Adrenal gland (tissue), 12 donors: ENCODE measurements around the gene FAM209B. TPM values are rescaled to one million over a fixed set of nuclear protein-coding genes. Genes with fewer than 3 reads are reported as not detected.

Experiments used
- DNase-seq, 7 donors: peaks; one replicate each; pipeline ENCODE4 v3.0.0-alpha.2; 2019 to 2020
- H3K27ac ChIP-seq, 5 donors: fragments of 200-600 bp; sonication (generic) in 4 of 5; 1 replicate in 3 of 5; 2 replicates in 2 of 5; pipeline versions ENCODE4 v1.5.1 to v1.8.0; 2016 to 2020; ENCODE audit warnings: mild to moderate bottlenecking in 1 of 5
- H3K27me3 ChIP-seq: fragments of 200-600 bp; 2 replicates; pipeline ENCODE4 v1.8.0; 2021
- H3K36me3 ChIP-seq, 2 donors: fragments of 200-600 bp; replicated peaks in 1 of 2; 1 replicate in 1 of 2; 2 replicates in 1 of 2; pipeline versions ENCODE4 v1.5.1 to v1.8.0; 2018 to 2022
- H3K4me1 ChIP-seq, 2 donors: fragments of 200-600 bp; replicated peaks in 1 of 2; 1 replicate in 1 of 2; 2 replicates in 1 of 2; pipeline versions ENCODE4 v1.5.1 to v1.8.0; 2018 to 2021
- H3K4me3 ChIP-seq, 4 donors: fragments of 200-600 bp; sonication (generic) in 3 of 4; one replicate each; pipeline ENCODE4 v1.5.1; 2016 to 2018
- H3K9me3 ChIP-seq, 3 donors: fragments of 200-600 bp; sonication (generic) in 1 of 3; replicated peaks in 1 of 3; 1 replicate in 2 of 3; 2 replicates in 1 of 3; pipeline versions ENCODE4 v1.5.1 to v1.8.0; 2016 to 2021
- POLR2A ChIP-seq, 2 donors: fragments of 450-650 bp; IDR thresholded peaks; one replicate each; pipeline ENCODE4 v1.6.1; 2017; ENCODE audit warnings: antibody characterized with exemption in 2 of 2, mild to moderate bottlenecking in 2 of 2, moderate library complexity in 1 of 2
- WGBS, 4 donors: extraction: QIAGEN DNeasy Blood & Tissue Kit in 2 of 4; methylation state at CpG; one replicate each; pipeline versions ENCODE4 v1.1.5 to v1.1.7; 2013 to 2017; 5-methylcytosine and 5-hydroxymethylcytosine counted together
- intact Hi-C, 2 donors: fragments of 100-400 bp; cut with DNase I; formaldehyde crosslinking; loops; one replicate each; pipeline versions ENCODE4 v1.14.1 to v1.15.0; 2022 to 2023
- polyA plus RNA-seq, 3 donors: library from polyadenylated mRNA; stranded (reverse); fragments of 200-250 nt in 2 of 3; fragments of 350-450 nt in 1 of 3; fragmentation: Illumina TruSeq in 1 of 3; extraction: RNeasy Lipid Tissue Mini Kit (QIAGEN cat#74804) in 1 of 3; gene quantifications; one replicate each; pipeline ENCODE4 v1.2.3, GENCODE V29; 2013 to 2014
- total RNA-seq, 9 donors: library from RNA; depleted of rRNA in 4 of 9; stranded (reverse); fragments of >200 nt in 4 of 9; fragments of 120-200 nt in 1 of 9; fragmentation: NEBNext Ultra II Directional in 1 of 9; extraction: Animal tissue kit (Norgen Biotek cat#: 25700) in 1 of 9; gene quantifications; one replicate each; pipeline versions ENCODE4 v1.1.0 to v1.2.4, GENCODE V29; 2013 to 2023
- TF ChIP-seq, protein P1 (sequence below), 6 experiments: fragments of 450-650 bp in 4 of 6; fragments of 200-600 bp in 2 of 6; sonication (generic) in 1 of 6; IDR thresholded peaks; 1 replicate in 5 of 6; 2 replicates in 1 of 6; pipeline versions ENCODE4 v1.5.1 to v1.8.0; 2016 to 2021; ENCODE audit warnings: antibody characterized with exemption in 6 of 6, mild to moderate bottlenecking in 2 of 6, moderate library complexity in 1 of 6
- donor health status: healthy with polysubstance abuse.
- donor health status: Bipolar disorder and iron deficiency.
- donor health status: DM: yes; HTN: yes; CAD: no.
- donor health status: DM: no; HTN: no; CAD: no.
- donor health status: DM: no; HTN: no; CAD: no.
- donor health status: DM: yes; HTN: yes; CAD: no.

The FAM209B gene
- total and polyA plus RNA-seq, 12 donors = 0.17 to 0.80 (median 0.48) TPM; not detected in 8

DNA sequence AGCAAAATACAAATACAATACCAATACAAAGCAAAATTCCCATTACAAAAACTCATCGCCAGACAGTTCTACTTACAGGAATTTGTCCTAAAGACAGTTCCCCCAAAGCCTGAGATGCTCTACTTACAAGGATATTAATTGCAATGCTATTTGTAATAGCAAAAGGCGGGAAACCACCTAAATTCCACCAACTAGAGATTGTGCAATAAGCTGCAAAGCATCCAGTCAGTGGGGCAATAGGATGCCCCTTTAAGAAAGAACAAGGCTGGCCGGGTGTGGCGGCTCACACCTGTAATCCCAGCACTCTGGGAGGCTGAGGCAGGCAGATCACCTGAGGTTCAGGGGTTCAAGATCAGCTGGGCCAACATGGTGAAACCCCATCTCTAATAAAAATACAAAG lies 39.1 kb downstream of the FAM209B start:
- TF ChIP-seq POLR2A (IDR thresholded peaks at IDR 0.05) = no peak
- TF ChIP-seq, protein P1, sequence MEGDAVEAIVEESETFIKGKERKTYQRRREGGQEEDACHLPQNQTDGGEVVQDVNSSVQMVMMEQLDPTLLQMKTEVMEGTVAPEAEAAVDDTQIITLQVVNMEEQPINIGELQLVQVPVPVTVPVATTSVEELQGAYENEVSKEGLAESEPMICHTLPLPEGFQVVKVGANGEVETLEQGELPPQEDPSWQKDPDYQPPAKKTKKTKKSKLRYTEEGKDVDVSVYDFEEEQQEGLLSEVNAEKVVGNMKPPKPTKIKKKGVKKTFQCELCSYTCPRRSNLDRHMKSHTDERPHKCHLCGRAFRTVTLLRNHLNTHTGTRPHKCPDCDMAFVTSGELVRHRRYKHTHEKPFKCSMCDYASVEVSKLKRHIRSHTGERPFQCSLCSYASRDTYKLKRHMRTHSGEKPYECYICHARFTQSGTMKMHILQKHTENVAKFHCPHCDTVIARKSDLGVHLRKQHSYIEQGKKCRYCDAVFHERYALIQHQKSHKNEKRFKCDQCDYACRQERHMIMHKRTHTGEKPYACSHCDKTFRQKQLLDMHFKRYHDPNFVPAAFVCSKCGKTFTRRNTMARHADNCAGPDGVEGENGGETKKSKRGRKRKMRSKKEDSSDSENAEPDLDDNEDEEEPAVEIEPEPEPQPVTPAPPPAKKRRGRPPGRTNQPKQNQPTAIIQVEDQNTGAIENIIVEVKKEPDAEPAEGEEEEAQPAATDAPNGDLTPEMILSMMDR (IDR thresholded peaks at IDR 0.05) = no peak
- Histone ChIP-seq H3K36me3 (no peaks in the 10 kb centered on the region), H3K4me1 (peaks cover 4% of the 10 kb centered on the region in 2 donors), H3K9me3 (no peaks in the 10 kb centered on the region), H3K27ac (no peak overlapping the region), H3K27me3 (no peaks in the 10 kb centered on the region), H3K4me3 (no peak overlapping the region)
- WGBS, 4 donors = 77 to 94% (median 89%) methylated on average over 4 of the region's 4 CpGs
- no peak for DNase-seq
- intact Hi-C loops = no loop called here

DNA sequence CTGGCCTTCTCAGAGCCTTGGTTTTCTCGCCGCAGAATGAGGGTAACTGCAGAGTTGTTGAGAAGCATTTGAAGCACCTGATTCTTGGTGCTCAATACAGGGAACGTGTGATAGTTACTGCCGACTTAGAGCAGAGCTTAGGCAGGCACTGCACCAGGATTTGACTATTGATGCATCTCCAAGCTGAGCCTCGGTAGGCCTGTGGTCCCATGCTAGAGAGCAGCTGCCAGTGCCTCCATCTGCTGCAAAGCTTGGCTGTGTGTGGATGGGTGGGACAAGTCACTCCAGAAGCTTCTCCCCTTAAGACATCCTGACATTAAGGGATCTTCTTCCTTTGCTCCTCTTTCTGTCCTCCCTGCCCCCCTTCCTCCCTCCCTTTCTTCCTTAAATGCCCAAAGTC lies 40.9 kb downstream of the FAM209B start:
- peaks cover 4% of the 10 kb centered on the region in 2 donors for H3K4me1 ChIP-seq
- H3K9me3 ChIP-seq = no peaks in the 10 kb centered on the region
- no peak overlapping the region for H3K27ac ChIP-seq
- intact Hi-C loops = no loop called here
- DNase-seq = no peak
- H3K4me3 ChIP-seq = no peak overlapping the region
- WGBS, 4 donors = 87 to 97% (median 88%) methylated on average over 5 of the region's 5 CpGs
- peaks cover 4% of the 10 kb centered on the region for H3K27me3 ChIP-seq
- no peaks in the 10 kb centered on the region for H3K36me3 ChIP-seq
- no peak for TF ChIP-seq POLR2A (IDR thresholded peaks at IDR 0.05)
- TF ChIP-seq, protein P1 (IDR thresholded peaks at IDR 0.05) = no peak

DNA sequence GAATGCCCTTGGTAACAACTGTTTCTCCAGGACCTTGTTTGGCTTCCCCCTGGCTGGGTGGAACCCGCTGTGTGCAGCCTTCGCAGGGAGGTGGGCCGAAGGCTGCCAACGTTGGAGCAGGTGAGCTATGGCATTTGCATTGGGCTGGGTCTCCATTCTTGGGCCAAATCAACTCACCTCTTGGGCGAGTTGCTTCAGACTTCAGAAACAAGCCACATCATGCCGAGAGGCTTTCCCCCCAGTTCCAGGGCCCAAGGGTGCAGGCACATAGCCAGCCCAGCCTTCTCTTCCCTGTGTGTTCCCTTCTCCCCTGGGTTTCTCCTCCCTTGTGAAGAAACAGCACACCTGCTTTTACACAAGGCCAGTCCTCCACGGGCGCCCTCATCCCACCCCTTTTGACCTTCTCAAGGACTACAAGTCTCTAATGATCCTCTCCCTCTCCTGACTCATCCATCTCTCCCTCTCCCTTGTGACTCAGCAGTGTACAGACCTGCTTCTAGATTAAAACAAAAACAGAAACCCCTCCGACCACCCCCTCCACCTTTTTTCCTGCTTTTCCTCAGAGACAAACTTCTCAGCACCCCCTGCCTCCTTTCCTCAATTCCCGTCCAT lies 41.6 kb downstream of the FAM209B start:
- WGBS, 4 donors = 33 to 65% (median 60%) methylated on average over 5 to 10 of the region's 10 CpGs
- intact Hi-C loops = no loop called here
- no peaks in the 10 kb centered on the region for H3K36me3 ChIP-seq
- no peaks in the 10 kb centered on the region for H3K9me3 ChIP-seq
- peak overlapping the region in 1 of 4 donors; percentile 41 for H3K4me3 ChIP-seq
- TF ChIP-seq, protein P1 (IDR thresholded peaks at IDR 0.05) = no peak
- TF ChIP-seq POLR2A (IDR thresholded peaks at IDR 0.05) = no peak
- H3K4me1 ChIP-seq = peaks cover 4% of the 10 kb centered on the region in 2 donors
- peaks cover 4% of the 10 kb centered on the region for H3K27me3 ChIP-seq
- H3K27ac ChIP-seq = peak overlapping the region in 2 of 5 donors; percentile 60 to 78
- DNase-seq = peak in 6 of 7 donors; percentile 42 to 73 (median 54)

DNA sequence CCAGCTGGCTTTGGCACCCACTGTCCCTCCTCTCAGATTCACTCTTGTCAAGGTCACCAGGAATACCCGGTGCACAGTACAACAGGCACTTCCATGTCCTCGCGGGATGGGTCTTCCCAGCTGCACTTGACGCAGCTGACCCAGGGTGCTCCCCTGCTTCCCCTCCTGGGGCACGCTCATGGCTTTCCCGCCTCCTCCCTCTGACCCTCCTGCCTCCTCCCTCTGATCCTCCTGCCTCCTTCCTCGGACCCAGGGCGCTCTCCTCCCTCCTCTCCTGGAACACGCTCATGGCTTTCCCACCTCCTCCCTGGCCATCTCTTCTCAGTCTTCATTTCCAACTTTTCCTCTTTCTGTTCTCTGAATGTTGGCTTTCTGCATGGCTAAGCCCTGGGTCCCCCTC lies 42.1 kb downstream of the FAM209B start:
- intact Hi-C loops = no loop called here
- TF ChIP-seq POLR2A (IDR thresholded peaks at IDR 0.05) = no peak
- TF ChIP-seq, protein P1 (IDR thresholded peaks at IDR 0.05) = no peak
- 48 to 71% (median 63%) methylated on average over 9 of the region's 9 CpGs for WGBS, 4 donors
- Histone ChIP-seq H3K9me3 (no peaks in the 10 kb centered on the region), H3K4me3 (peak overlapping the region in 1 of 4 donors; percentile 41), H3K4me1 (peaks cover 4% of the 10 kb centered on the region in 2 donors), H3K27me3 (peaks cover 4% of the 10 kb centered on the region), H3K36me3 (no peaks in the 10 kb centered on the region), H3K27ac (peak overlapping the region in 2 of 5 donors; percentile 60 to 78)
- DNase-seq = peak in 6 of 7 donors; percentile 16 to 50 (median 26)
